Left ventricle myocardium inferior (tissue), 1 donor: ENCODE measurements around the gene TRIOBP. TPM values are rescaled to one million over a fixed set of nuclear protein-coding genes. Genes with fewer than 3 reads are reported as not detected.
A peak's percentile ranks its signal among the peaks of the same experiment; 100 is the strongest.

Source experiments
- DNase-seq: peaks from one replicate; pipeline ENCODE4 v3.0.0-alpha.2; 2020
- H3K27ac ChIP-seq: fragments of 200-600 bp; replicated peaks from 2 replicates; pipeline ENCODE4 v1.8.0; 2021
- H3K27me3 ChIP-seq: fragments of 200-600 bp; 2 replicates; pipeline ENCODE4 v1.8.0; 2021; ENCODE audit warnings: low read depth
- H3K36me3 ChIP-seq: fragments of 200-600 bp; 2 replicates; pipeline ENCODE4 v1.8.0; 2021
- H3K4me1 ChIP-seq: fragments of 200-600 bp; 2 replicates; pipeline ENCODE4 v1.8.0; 2021
- H3K4me3 ChIP-seq: fragments of 200-600 bp; 2 replicates; pipeline ENCODE4 v1.8.0; 2021; ENCODE audit warnings: mild to moderate bottlenecking, moderate library complexity
- H3K9me3 ChIP-seq: fragments of 200-600 bp; replicated peaks from 2 replicates; pipeline ENCODE4 v1.8.0; 2021
- CTCF ChIP-seq: fragments of 200-600 bp; IDR thresholded peaks from 2 replicates; pipeline ENCODE4 v1.8.0; 2021; ENCODE audit warnings: antibody characterized with exemption, mild to moderate bottlenecking, borderline replicate concordance
- intact Hi-C: fragments of 100-400 bp; cut with micrococcal nuclease; formaldehyde crosslinking; loops from one replicate; pipeline ENCODE4 v1.11.0; 2022
- long read RNA-seq: library from polyadenylated mRNA; unstranded; transcript quantifications from one replicate; pipeline ENCODE4 v2.0.0, GENCODE V29; 2021
- total RNA-seq: library from RNA; stranded (reverse); fragmentation: NEBNext Ultra II Directional; extraction: Animal tissue kit (Norgen Biotek cat#: 25700); gene quantifications from one replicate; pipeline ENCODE4 v1.2.1, GENCODE V29; 2021
- donor health status: DM: no; HTN: yes; CAD: no; lungs with severe emphysema.

The TRIOBP gene, protein sequence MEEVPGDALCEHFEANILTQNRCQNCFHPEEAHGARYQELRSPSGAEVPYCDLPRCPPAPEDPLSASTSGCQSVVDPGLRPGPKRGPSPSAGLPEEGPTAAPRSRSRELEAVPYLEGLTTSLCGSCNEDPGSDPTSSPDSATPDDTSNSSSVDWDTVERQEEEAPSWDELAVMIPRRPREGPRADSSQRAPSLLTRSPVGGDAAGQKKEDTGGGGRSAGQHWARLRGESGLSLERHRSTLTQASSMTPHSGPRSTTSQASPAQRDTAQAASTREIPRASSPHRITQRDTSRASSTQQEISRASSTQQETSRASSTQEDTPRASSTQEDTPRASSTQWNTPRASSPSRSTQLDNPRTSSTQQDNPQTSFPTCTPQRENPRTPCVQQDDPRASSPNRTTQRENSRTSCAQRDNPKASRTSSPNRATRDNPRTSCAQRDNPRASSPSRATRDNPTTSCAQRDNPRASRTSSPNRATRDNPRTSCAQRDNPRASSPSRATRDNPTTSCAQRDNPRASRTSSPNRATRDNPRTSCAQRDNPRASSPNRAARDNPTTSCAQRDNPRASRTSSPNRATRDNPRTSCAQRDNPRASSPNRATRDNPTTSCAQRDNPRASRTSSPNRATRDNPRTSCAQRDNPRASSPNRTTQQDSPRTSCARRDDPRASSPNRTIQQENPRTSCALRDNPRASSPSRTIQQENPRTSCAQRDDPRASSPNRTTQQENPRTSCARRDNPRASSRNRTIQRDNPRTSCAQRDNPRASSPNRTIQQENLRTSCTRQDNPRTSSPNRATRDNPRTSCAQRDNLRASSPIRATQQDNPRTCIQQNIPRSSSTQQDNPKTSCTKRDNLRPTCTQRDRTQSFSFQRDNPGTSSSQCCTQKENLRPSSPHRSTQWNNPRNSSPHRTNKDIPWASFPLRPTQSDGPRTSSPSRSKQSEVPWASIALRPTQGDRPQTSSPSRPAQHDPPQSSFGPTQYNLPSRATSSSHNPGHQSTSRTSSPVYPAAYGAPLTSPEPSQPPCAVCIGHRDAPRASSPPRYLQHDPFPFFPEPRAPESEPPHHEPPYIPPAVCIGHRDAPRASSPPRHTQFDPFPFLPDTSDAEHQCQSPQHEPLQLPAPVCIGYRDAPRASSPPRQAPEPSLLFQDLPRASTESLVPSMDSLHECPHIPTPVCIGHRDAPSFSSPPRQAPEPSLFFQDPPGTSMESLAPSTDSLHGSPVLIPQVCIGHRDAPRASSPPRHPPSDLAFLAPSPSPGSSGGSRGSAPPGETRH (N-terminal part only)
- total RNA-seq = 86.5 TPM
- long read RNA-seq, transcript TRIOBP-205 (8 exons, 2,125 nt) = minor isoform, 6 of 457 reads
- long read RNA-seq, transcript TRIOBP-203 (14 exons, 2,324 nt) = major isoform, 269 of 457 reads
- long read RNA-seq, partial matches to known transcripts = 66 of 457 reads
- long read RNA-seq, other reads (novel, unspliced or antisense) = 116 of 457 reads

GRCh38 chr22:37696657-37697537, at the start of gene TRIOBP:
Gene TRIOBP (plus strand): TSS chr22:37697048. CDS start chr22:37701366, 4,318 bp downstream.
- peak; percentile 96 for DNase-seq
- H3K27ac ChIP-seq = peak within 1 kb of the TSS; percentile 48
- H3K27me3 ChIP-seq = no peaks in the 10 kb centered on the region
- H3K4me3 ChIP-seq = peak within 1 kb of the TSS; percentile 53
- intact Hi-C loops = no loop called here
- H3K4me1 ChIP-seq = peaks cover 18% of the 10 kb centered on the region
- H3K9me3 ChIP-seq = no peaks in the 10 kb centered on the region
- TF ChIP-seq CTCF = peak; percentile 58
- H3K36me3 ChIP-seq = peaks cover 27% of the 10 kb centered on the region

DNA sequence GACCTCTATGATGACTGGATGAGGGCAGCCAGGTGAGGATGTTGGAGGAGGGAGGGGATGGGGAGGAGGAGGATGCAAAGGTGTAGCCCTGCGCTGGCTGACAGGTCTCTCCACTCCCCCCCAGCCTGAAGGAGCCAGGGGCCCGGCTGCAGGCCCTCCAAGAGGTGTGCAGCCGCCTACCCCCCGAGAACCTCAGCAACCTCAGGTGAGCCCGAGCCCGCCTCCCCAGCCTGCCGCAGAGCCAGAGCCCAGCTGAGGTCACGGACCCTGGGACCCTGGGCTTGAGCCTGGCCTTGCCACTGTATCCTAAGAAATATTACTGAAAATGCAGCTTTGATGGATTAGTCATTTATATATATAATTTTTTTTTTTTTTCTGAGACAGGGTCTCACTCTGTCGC, 49.5 kb upstream of the TRIOBP start:
- Histone ChIP-seq H3K4me3 (no peak overlapping the region), H3K4me1 (peaks cover 8% of the 10 kb centered on the region), H3K27me3 (no peaks in the 10 kb centered on the region), H3K9me3 (no peaks in the 10 kb centered on the region), H3K36me3 (no peaks in the 10 kb centered on the region), H3K27ac (no peak overlapping the region)
- intact Hi-C loops = loop anchor here (10.0 kb wide), 1 partner anchor 147 kb away; no protein-coding TSS in a partner anchor
- DNase-seq = no peak
- no peak for TF ChIP-seq CTCF

DNA sequence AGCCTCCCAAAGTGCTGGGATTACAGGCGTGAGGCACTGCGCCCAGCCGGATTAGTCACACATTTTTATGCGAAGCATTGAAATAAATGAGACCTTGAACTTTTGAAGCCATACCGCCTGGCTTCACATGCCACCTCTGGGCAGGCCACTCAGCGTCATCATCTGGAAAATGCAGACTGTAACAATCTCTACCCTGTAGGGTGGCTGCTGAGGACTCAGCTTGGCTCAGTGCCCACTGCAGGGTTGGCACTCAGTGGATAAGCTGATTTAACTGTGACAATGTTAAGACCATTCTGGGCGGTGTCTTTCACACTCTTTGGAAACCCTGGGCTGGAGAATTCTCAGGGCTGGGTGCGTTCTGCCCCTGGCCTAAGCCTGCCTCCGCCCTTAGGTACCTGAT, 48.9 kb upstream of the TRIOBP start:
- H3K36me3 ChIP-seq = no peaks in the 10 kb centered on the region
- intact Hi-C loops = loop anchor here (10.0 kb wide), 1 partner anchor 147 kb away; no protein-coding TSS in a partner anchor
- H3K27me3 ChIP-seq = no peaks in the 10 kb centered on the region
- TF ChIP-seq CTCF = no peak
- no peak overlapping the region for H3K27ac ChIP-seq
- H3K9me3 ChIP-seq = no peaks in the 10 kb centered on the region
- no peak overlapping the region for H3K4me3 ChIP-seq
- peaks cover 8% of the 10 kb centered on the region for H3K4me1 ChIP-seq
- DNase-seq = no peak

- no peak for TF ChIP-seq CTCF
- no peaks in the 10 kb centered on the region for H3K9me3 ChIP-seq
- H3K4me1 ChIP-seq = no peaks in the 10 kb centered on the region
- intact Hi-C loops = no loop called here
- no peaks in the 10 kb centered on the region for H3K27me3 ChIP-seq
- H3K36me3 ChIP-seq = no peaks in the 10 kb centered on the region
- no peak overlapping the region for H3K4me3 ChIP-seq
- DNase-seq = no peak
- H3K27ac ChIP-seq = no peak overlapping the region
Measured at GRCh38 chr22:37650463-37651136, 46.2 kb upstream of the TRIOBP start.
